ENCODE data around the gene OR4D1. TPM values are rescaled to one million over a fixed set of nuclear protein-coding genes. Genes with fewer than 3 reads are reported as not detected.

Gene OR4D1
- total RNA-seq, 1 donor from 2014 or later, result not detected

- no peak overlapping the region for H3K4me3 Mint-ChIP-seq
- H3K4me1 Mint-ChIP-seq, result no peaks in the 10 kb centered on the region
- peaks cover 27% of the 10 kb centered on the region for H3K27me3 Mint-ChIP-seq (ENCODE audit: low read depth)
- H3K9me3 Mint-ChIP-seq, result peaks cover 8% of the 10 kb centered on the region
- DNase-seq (ENCODE audit: low spot score in 2 of 2, unreplicated experiment in 2 of 2), result no peak
- H3K27ac Mint-ChIP-seq, result no peak overlapping the region
- H3K36me3 Mint-ChIP-seq, result peaks cover 2% of the 10 kb centered on the region
- no peak for TF ChIP-seq CTCF (IDR thresholded peaks at IDR 0.05; ENCODE audit: unreplicated experiment)
Measured at GRCh38 chr17:58110012-58110411, 38.2 kb upstream of the OR4D1 start.

GRCh38 chr17:58111676-58112075, 36.5 kb upstream of the OR4D1 start:
- Mint-ChIP-seq H3K9me3 (peaks cover 8% of the 10 kb centered on the region), H3K4me1 (no peaks in the 10 kb centered on the region), H3K36me3 (peaks cover 2% of the 10 kb centered on the region), H3K4me3 (no peak overlapping the region), H3K27ac (no peak overlapping the region), H3K27me3 (ENCODE audit: low read depth) (peaks cover 44% of the 10 kb centered on the region)
- TF ChIP-seq CTCF (IDR thresholded peaks at IDR 0.05; ENCODE audit: unreplicated experiment), result no peak
- no peak for DNase-seq (ENCODE audit: low spot score in 2 of 2, unreplicated experiment in 2 of 2)

- peak; percentile 48 to 86 for DNase-seq (ENCODE audit: low spot score in 2 of 2, unreplicated experiment in 2 of 2)
- H3K27ac Mint-ChIP-seq, result no peak overlapping the region
- H3K4me1 Mint-ChIP-seq, result no peaks in the 10 kb centered on the region
- H3K4me3 Mint-ChIP-seq, result no peak overlapping the region
- H3K36me3 Mint-ChIP-seq, result no peaks in the 10 kb centered on the region
- no peaks in the 10 kb centered on the region for H3K9me3 Mint-ChIP-seq
- TF ChIP-seq CTCF (IDR thresholded peaks at IDR 0.05; ENCODE audit: unreplicated experiment), result peak; percentile 85
- peaks cover 53% of the 10 kb centered on the region for H3K27me3 Mint-ChIP-seq (ENCODE audit: low read depth)
Measured at GRCh38 chr17:58112970-58113631, 35.1 kb upstream of the OR4D1 start.

- H3K36me3 Mint-ChIP-seq, result no peaks in the 10 kb centered on the region
- H3K4me3 Mint-ChIP-seq, result no peak overlapping the region
- TF ChIP-seq CTCF (IDR thresholded peaks at IDR 0.05; ENCODE audit: unreplicated experiment), result no peak
- H3K9me3 Mint-ChIP-seq, result no peaks in the 10 kb centered on the region
- peaks cover 55% of the 10 kb centered on the region for H3K27me3 Mint-ChIP-seq (ENCODE audit: low read depth)
- H3K27ac Mint-ChIP-seq, result no peak overlapping the region
- H3K4me1 Mint-ChIP-seq, result no peaks in the 10 kb centered on the region
- DNase-seq (ENCODE audit: low spot score in 2 of 2, unreplicated experiment in 2 of 2), result no peak
Measured at GRCh38 chr17:58113947-58114346, 34.2 kb upstream of the OR4D1 start.

GRCh38 chr17:58117382-58117781, 30.8 kb upstream of the OR4D1 start:
- Mint-ChIP-seq H3K36me3 (no peaks in the 10 kb centered on the region), H3K9me3 (no peaks in the 10 kb centered on the region), H3K27me3 (ENCODE audit: low read depth) (peaks cover 56% of the 10 kb centered on the region), H3K4me3 (no peak overlapping the region), H3K4me1 (no peaks in the 10 kb centered on the region), H3K27ac (no peak overlapping the region)
- no peak for DNase-seq (ENCODE audit: low spot score in 2 of 2, unreplicated experiment in 2 of 2)
- TF ChIP-seq CTCF (IDR thresholded peaks at IDR 0.05; ENCODE audit: unreplicated experiment), result no peak
